Embryonic facial prominence (tissue), 1 donor: ENCODE results near the gene PLEKHA7.
"Not testable (repeated sequence)": the region's sequence is repeated elsewhere in the genome, so short reads cannot be mapped to it uniquely, and the experiment has no call there.

ENCODE experiments used
- DNase-seq: peaks from one replicate; pipeline ENCODE4 v3.0.0-alpha.2; 2016; ENCODE audit errors: extremely low spot score

PLEKHA7 gene

GRCh38 chr11:17005646-17006045 is 8.6 kb downstream of the PLEKHA7 start:
- no peak for DNase-seq

- DNase-seq: no peak
Observed at GRCh38 chr11:17004486-17005148, 9.6 kb downstream of the PLEKHA7 start.

GRCh38 chr11:17003426-17003825 is 10.8 kb downstream of the PLEKHA7 start:
- DNase-seq: no peak

- DNase-seq: no peak
Observed at GRCh38 chr11:17002543-17002942, 11.7 kb downstream of the PLEKHA7 start.

GRCh38 chr11:17001806-17002205 is 12.4 kb downstream of the PLEKHA7 start:
- DNase-seq: no peak

- DNase-seq: no peak
Observed at GRCh38 chr11:17000987-17001386, 13.2 kb downstream of the PLEKHA7 start.

GRCh38 chr11:17000253-17000652 is 14.0 kb downstream of the PLEKHA7 start:
- not testable (repeated sequence) for DNase-seq

- no peak for DNase-seq
Observed at GRCh38 chr11:16999116-16999515, 15.1 kb downstream of the PLEKHA7 start.

GRCh38 chr11:16997624-16998023 is 16.6 kb downstream of the PLEKHA7 start:
- no peak for DNase-seq

- DNase-seq: no peak
Observed at GRCh38 chr11:16993495-16993894, 20.7 kb downstream of the PLEKHA7 start.

- no peak for DNase-seq
Observed at GRCh38 chr11:16992846-16993245, 21.4 kb downstream of the PLEKHA7 start.

GRCh38 chr11:16989554-16989953 is 24.7 kb downstream of the PLEKHA7 start:
- DNase-seq: no peak

- DNase-seq: no peak
Observed at GRCh38 chr11:16987205-16987568, 27.0 kb downstream of the PLEKHA7 start.

- DNase-seq: no peak
Observed at GRCh38 chr11:16986434-16987204, 27.6 kb downstream of the PLEKHA7 start.

GRCh38 chr11:16985297-16985696 is 28.9 kb downstream of the PLEKHA7 start:
- no peak for DNase-seq

GRCh38 chr11:16984229-16984628 is 30.0 kb downstream of the PLEKHA7 start:
- DNase-seq: no peak

- DNase-seq: no peak
Observed at GRCh38 chr11:16982809-16983208, 31.4 kb downstream of the PLEKHA7 start.

- DNase-seq: no peak
Observed at GRCh38 chr11:16982256-16982671, 31.9 kb downstream of the PLEKHA7 start.

- peak; percentile 34 for DNase-seq
Observed at GRCh38 chr11:16981651-16982194, 32.5 kb downstream of the PLEKHA7 start.

- no peak for DNase-seq
Observed at GRCh38 chr11:16979703-16980622, 34.3 kb downstream of the PLEKHA7 start.

GRCh38 chr11:16977994-16978315 is 36.3 kb downstream of the PLEKHA7 start:
- no peak for DNase-seq
